GM18873 (cell line): ENCODE results near the gene CCDC102B.
A peak's percentile ranks its signal among the peaks of the same experiment; 100 is the strongest.
"Not testable (repeated sequence)": the region's sequence is repeated elsewhere in the genome, so short reads cannot be mapped to it uniquely, and the experiment has no call there.

Experiments used
- ATAC-seq: cut with Tn5 transposase; IDR thresholded peaks from one replicate; pipeline ENCODE4 v1.9.1; 2021; ENCODE audit warnings: mild to moderate bottlenecking, moderate library complexity, moderate number of reproducible peaks; ENCODE audit not compliant: unreplicated experiment, low FRiP score

Gene CCDC102B

DNA sequence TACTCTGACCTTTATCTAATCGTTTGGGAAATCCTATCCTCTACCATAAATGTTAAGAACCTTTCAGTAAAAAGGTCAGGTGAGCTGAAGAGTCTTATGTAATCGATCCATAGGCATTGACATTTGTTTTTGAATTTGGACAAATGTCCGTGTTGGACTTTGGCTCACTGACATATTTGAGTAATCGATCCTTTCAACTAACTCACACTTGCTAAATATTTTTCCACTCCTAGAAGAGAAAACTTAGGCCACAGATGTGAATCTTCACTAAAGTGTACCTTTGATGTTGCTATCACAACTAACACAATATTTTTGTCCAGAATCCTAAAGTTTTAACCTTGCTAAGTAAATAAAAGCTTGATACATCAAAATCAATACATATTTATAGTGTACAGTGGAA, 89.5 kb downstream of the CCDC102B start:
- ATAC-seq: no peak

DNA sequence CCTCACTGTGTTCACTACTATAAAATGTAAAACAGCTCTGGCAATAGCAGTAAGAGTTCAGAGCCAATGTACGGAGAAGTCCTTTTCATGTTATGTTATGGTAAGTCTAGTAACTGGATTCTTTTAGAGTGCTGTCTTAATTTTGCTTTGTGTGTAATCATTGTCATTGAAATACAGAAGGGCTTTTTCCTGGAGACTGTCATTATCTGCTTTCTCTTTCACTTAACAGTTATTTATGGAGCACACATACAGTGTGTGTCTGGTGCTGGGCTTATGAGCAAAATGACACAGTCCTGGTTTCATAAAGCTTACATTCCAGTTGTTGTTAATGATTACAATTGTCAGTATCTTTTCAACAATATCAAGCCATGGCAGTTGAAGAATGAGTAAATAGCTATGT, 95.5 kb downstream of the CCDC102B start:
- no peak for ATAC-seq

GRCh38 chr18:68897286-68897685, 99.4 kb downstream of the CCDC102B start:
- ATAC-seq: no peak

DNA sequence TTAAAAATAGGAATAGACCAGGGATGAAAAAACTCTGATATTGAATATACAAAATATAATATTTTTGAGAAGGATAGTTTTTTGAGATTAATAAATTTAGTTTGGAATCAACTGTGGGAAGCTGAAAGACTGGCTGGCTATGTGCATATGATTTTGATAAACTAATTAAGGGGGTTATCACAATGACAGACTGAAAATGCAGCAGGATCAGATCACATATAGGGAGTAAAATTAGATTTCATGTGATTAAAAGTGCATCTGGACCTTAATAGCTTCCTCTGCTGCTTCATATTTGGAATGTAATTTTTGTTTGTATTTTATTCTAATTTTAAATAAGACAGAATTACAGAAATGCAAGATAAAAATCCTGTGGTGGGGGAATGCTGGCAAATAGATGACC, 111.7 kb downstream of the CCDC102B start:
- no peak for ATAC-seq

- no peak for ATAC-seq
These were observed 117.2 kb downstream of the CCDC102B start for GRCh38 chr18:68915061-68915460.

GRCh38 chr18:68916734-68917133, 118.9 kb downstream of the CCDC102B start:
- no peak for ATAC-seq

GRCh38 chr18:68918216-68918615, 120.3 kb downstream of the CCDC102B start:
- no peak for ATAC-seq

DNA sequence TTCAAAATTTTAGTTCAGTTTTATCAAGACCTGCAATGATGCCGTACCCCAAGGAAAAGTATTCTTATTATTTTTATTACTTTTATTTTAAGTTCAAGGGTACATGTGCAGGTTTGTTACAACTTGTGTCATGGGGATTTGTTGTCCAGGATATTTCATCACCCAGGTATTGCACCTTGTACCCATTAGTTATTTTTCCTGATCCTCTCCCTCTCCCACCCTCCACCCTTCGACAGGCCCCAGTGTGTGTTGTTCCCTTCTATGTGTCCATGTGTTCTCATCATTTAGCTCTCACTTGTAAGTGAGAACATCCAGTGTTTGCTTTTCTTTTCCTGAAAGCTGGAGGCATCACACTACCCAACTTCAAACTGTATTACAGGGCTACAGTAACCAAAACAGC, 122.0 kb downstream of the CCDC102B start:
- no peak for ATAC-seq

DNA sequence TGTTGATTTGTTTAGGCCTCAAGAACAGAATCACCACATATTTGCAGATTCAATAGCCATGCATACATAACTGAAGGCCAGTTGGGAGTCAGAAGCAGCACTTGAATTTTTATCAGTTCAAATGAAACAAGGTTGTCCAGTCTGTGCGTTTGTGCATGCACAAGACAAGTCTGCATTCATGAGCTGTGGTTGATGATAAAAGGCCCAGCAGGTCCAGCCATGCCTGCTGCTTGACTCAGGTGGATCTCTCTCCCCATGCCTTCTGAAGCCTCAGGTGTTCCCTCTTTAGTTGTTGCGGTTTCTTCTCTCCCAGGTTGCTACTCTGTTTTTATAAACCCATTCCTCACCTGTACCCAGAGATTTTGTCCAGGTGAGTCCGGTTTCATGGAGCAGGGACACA, 124.5 kb downstream of the CCDC102B start:
- ATAC-seq: no peak

GRCh38 chr18:68925268-68925667, 127.4 kb downstream of the CCDC102B start:
- peak; percentile 82 for ATAC-seq

DNA sequence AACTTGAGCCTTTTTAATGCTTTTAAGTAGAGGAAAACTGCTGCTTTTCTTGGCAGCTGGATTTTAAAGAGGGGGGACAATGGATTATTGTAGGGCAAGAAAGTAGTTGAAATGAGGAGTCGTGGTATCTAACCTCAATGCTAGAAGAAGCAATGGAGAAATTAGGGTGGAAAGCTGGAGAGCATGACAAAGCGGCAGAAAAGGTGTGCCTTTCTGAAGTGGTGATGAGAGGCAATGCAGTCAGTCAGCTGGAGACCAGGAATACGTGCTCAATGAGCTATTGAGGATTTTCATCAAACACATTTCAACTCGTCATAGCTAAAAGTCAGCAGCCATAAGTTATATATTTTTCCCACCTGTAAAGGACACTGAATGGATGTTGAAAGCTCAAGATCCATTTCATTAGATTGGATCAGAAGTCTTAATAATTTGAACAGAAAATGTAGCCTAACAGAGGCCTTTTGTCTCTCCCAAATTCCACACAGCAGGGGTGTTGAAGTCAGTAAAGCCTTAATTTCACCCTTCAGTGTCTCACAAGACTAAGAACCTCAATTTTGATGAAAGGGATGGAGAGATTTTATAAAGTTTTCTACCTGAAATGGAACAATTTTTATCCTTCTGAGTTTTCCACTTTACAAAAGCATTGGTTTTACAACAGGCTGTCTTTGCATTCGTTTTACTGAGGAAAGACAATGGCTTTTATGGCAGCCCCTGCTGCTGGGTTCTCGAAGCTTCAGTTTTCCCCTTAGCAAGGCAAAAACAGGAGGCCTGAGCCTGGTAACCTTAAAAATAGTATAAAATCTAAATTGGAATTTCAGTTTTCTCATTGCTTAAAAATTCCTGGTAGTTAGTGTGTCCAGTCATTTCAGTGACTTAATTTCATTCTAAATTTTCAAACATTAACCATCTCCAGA, 131.1 kb downstream of the CCDC102B start:
- ATAC-seq: no peak

DNA sequence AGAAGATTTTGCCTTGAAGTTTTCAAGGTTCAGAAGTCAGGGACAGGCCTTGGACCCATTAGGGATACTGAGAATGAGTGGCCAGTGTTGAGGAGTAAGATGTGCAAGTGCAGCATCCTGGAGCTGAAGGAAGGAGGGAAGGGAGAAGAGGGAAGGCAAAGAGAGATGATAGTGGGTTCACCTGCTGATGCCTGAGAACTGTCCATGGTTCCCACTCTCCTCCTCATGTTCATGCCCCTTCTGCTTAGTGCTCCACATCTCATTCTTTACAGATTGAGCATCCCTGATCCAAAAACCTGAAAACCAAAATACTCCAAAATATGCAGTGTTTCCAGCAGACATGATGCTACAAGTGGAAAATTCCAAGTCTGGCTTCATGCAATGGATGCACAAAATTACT, 137.8 kb downstream of the CCDC102B start:
- ATAC-seq: no peak

DNA sequence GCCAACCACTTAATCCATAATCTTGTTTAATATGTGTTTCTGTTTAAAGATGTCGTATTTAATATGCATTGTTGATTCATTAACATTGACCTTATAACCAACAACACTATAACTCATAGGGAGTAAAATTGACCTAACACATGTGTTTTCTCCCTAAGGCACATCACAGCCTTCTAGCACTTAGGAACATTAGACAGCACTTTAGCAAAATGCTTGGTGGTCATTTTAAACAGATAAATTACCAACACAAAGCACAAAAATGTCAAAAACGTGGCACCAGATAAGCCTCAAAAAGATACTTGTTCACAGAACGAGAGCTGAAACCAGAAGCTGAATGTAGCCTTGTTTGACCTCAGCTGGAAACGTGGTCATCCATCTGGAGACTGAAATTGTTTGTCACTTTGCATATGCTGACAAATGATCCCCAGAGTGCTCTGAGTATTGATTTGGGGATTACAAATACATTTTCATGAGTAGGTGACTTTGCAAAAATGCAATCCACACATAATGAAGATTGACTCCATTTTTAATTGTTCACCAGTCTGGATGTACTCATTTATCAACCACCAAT, 139.2 kb downstream of the CCDC102B start:
- peak; percentile 65 for ATAC-seq

DNA sequence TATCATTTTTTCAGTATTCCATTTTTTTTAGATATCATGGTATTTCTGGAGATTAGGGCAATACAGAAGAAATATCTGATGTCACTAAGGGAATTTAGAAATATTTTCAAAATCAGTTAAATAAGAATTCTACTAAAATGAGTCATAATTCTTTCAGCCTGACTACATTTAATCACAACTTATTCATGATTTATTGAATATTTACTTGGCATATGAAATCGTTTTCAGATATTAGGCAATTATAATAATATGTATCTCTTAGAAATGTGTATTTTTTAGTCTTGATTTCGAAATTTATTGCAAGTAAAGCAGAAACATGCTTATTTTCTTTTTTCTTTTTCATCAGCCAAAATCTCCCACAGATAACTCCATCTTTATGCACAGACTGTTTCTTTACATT, 142.2 kb downstream of the CCDC102B start:
- no peak for ATAC-seq

- ATAC-seq: no peak
These were observed 142.9 kb downstream of the CCDC102B start for GRCh38 chr18:68940754-68941153.

- ATAC-seq: no peak
These were observed 144.3 kb downstream of the CCDC102B start for GRCh38 chr18:68942230-68942629.

DNA sequence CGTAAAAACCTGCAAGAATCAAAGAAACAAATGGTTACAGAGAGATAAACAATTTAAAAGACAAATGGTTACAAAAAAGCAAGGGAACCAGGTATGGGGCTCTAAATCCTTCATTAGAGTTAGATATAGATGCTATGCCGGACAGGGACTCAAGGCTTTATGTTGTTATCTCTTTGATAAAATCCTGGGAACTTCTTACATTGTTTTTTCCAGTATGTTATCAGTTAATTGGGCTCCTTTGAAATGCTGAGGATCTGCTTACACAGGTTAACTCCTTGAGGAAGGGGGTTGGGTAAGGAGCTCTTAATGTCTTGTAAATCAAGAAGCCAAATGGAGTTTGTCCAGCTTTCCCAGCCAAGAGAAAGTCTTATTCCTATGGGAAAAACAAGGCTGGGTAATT, 146.0 kb downstream of the CCDC102B start:
- ATAC-seq: not testable (repeated sequence)

- no peak for ATAC-seq
These were observed 146.4 kb downstream of the CCDC102B start for GRCh38 chr18:68944330-68944729.

DNA sequence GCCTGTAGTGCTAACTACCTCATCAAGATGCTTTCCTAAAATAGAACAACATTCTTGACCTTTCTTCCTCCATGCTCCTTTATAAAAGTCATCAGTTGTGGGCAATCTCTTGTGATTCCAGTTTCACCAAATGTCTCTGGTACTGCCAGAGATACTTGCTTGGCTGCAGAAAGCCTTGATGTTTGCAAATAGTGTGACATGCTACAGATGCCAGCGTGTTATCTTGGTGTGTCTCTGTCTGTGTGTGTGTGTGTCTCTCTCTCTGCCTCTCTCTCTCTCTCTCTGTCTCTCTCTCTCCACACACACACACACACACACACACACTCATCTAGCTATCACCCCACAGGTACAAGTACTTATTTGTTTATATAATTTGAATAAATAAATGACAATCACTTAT, 146.9 kb downstream of the CCDC102B start:
- no peak for ATAC-seq

- no peak for ATAC-seq
These were observed 150.7 kb downstream of the CCDC102B start for GRCh38 chr18:68948622-68949021.

DNA sequence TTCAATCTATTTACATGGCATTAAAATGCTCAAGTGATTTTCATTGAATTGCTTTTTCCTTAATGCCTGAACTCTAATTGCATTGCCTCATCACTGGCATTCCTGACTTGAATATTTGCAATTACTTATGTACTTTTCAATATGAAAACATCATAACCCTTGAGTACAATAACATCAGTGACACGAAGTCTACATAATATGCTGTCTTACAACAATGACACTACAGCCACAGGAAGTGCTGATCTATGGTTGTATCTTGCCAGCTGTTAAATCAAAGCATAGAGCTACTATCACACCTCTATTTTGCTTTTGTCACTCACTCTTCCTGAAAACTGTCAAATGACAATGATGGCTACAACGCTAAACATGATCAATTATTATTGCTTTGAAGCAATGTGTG, 156.9 kb downstream of the CCDC102B start:
- no peak for ATAC-seq

GRCh38 chr18:68956650-68957049, 158.8 kb downstream of the CCDC102B start:
- no peak for ATAC-seq
